ENCODE data around the gene LNPEP.
"Not testable (repeated sequence)": the region's sequence is repeated elsewhere in the genome, so short reads cannot be mapped to it uniquely, and the experiment has no call there.

Gene LNPEP

GRCh38 chr5:96930589-96930988 is 5.3 kb upstream of the LNPEP start:
- no peak for DNase-seq

- not testable (repeated sequence) for DNase-seq
Observed at GRCh38 chr5:96931037-96931436, 4.8 kb upstream of the LNPEP start.

GRCh38 chr5:96931605-96932004 is 4.3 kb upstream of the LNPEP start:
- peak in 1 of 2 donors; percentile 9 for DNase-seq

GRCh38 chr5:96932026-96932425 is 3.9 kb upstream of the LNPEP start:
- no peak for DNase-seq

- DNase-seq, result peak in 1 of 2 donors; percentile 71
Observed at GRCh38 chr5:96933764-96934707, 1.8 kb upstream of the LNPEP start.

- peak; percentile 83 to 92 for DNase-seq
Observed at GRCh38 chr5:96934708-96935558, 947 bp upstream of the LNPEP start.

GRCh38 chr5:96936431-96937320 is 796 bp downstream of the LNPEP start:
- peak; percentile 31 to 55 for DNase-seq

- DNase-seq, result no peak
Observed at GRCh38 chr5:96940586-96940985, 4.7 kb downstream of the LNPEP start.

GRCh38 chr5:96941140-96941539 is 5.3 kb downstream of the LNPEP start:
- DNase-seq, result no peak

GRCh38 chr5:96942078-96942477 is 6.2 kb downstream of the LNPEP start:
- no peak for DNase-seq

GRCh38 chr5:96942911-96943310 is 7.0 kb downstream of the LNPEP start:
- DNase-seq, result no peak

GRCh38 chr5:96943799-96944198 is 7.9 kb downstream of the LNPEP start:
- no peak for DNase-seq

GRCh38 chr5:96945144-96945897 is 9.4 kb downstream of the LNPEP start:
- no peak for DNase-seq

- DNase-seq, result no peak
Observed at GRCh38 chr5:96946381-96946780, 10.5 kb downstream of the LNPEP start.

- DNase-seq, result no peak
Observed at GRCh38 chr5:96952118-96952750, 16.4 kb downstream of the LNPEP start.

GRCh38 chr5:96952974-96953730 is 17.3 kb downstream of the LNPEP start:
- DNase-seq, result no peak

- DNase-seq, result no peak
Observed at GRCh38 chr5:96957254-96958049, 21.6 kb downstream of the LNPEP start.

GRCh38 chr5:96958977-96959376 is 23.1 kb downstream of the LNPEP start:
- no peak for DNase-seq

- no peak for DNase-seq
Observed at GRCh38 chr5:96961053-96961452, 25.2 kb downstream of the LNPEP start.

- DNase-seq, result no peak
Observed at GRCh38 chr5:96962540-96962991, 26.7 kb downstream of the LNPEP start.
